A673 (cell line): Measurements from ENCODE around the gene VWA5B1. TPM values are rescaled to one million over a fixed set of nuclear protein-coding genes. Genes with fewer than 3 reads are reported as not detected.

Experiments used
- BruUV-seq: library from RNA; stranded (reverse); fragments of 400-500 nt; replicated peaks from 2 replicates; lab custom pipeline; 2021; lab: Mats Ljungman, UMichigan
- CTCF ChIA-PET: fragments of 300-600 bp; sonication (Branson Sonifier 250); formaldehyde crosslinking; loops from one replicate; lab custom pipeline; 2022; ENCODE audit warnings: antibody characterized with exemption; lab: Charles Lee
- POLR2A ChIA-PET: fragments of 300-600 bp; sonication (Branson Sonifier 250); formaldehyde crosslinking; loops from one replicate; lab custom pipeline; 2022; ENCODE audit warnings: antibody characterized with exemption; ENCODE audit not compliant: low non-redundant PET; lab: Charles Lee
- DNase-seq: peaks from one replicate; pipeline ENCODE4 v3.0.0-alpha.2; 2015; ENCODE audit warnings: low spot score
- H3K27ac ChIP-seq: fragments of 200-600 bp; sonication (generic); 2 replicates; pipeline ENCODE4 v1.5.1; 2016; ENCODE audit warnings: mixed run types, low read depth, mild to moderate bottlenecking, mixed read lengths, antibody characterized with exemption, low read length; ENCODE audit not compliant: poor library complexity, severe bottlenecking
- H3K27me3 ChIP-seq: fragments of 200-600 bp; sonication (generic); replicated peaks from 2 replicates; pipeline ENCODE4 v1.6.1; 2017; ENCODE audit warnings: mixed run types, low read depth, mild to moderate bottlenecking, mixed read lengths, antibody characterized with exemption, low read length; ENCODE audit not compliant: insufficient read depth, poor library complexity
- H3K36me3 ChIP-seq: fragments of 200-600 bp; sonication (generic); 2 replicates; pipeline ENCODE4 v1.6.1; 2016; ENCODE audit warnings: mixed run types, mild to moderate bottlenecking, mixed read lengths, antibody characterized with exemption, low read length; ENCODE audit not compliant: insufficient read depth, poor library complexity, severe bottlenecking
- H3K4me1 ChIP-seq: fragments of 200-600 bp; sonication (generic); 2 replicates; pipeline ENCODE4 v1.6.1; 2017; ENCODE audit warnings: mixed run types, mild to moderate bottlenecking, mixed read lengths, antibody characterized with exemption, low read length; ENCODE audit not compliant: insufficient read depth, poor library complexity, severe bottlenecking
- H3K4me3 ChIP-seq: fragments of 200-600 bp; sonication (generic); 2 replicates; pipeline ENCODE4 v1.5.1; 2016; ENCODE audit warnings: low read depth, mixed run types, mild to moderate bottlenecking, mixed read lengths, low read length; ENCODE audit not compliant: poor library complexity, severe bottlenecking
- H3K9me3 ChIP-seq: fragments of 200-600 bp; sonication (generic); 2 replicates; pipeline ENCODE4 v1.6.1; 2016; ENCODE audit warnings: mixed run types, low read depth, mild to moderate bottlenecking, mixed read lengths, antibody characterized with exemption, low read length; ENCODE audit not compliant: poor library complexity, severe bottlenecking
- EZH2 ChIP-seq: fragments of 200-600 bp; sonication (generic); IDR thresholded peaks from 2 replicates; pipeline ENCODE4 v1.6.1; 2017; ENCODE audit warnings: borderline replicate concordance, low read depth, mild to moderate bottlenecking, mixed read lengths, antibody characterized with exemption, low read length; ENCODE audit not compliant: poor library complexity, severe bottlenecking
- intact Hi-C: fragments of 100-400 bp; cut with micrococcal nuclease; formaldehyde crosslinking; loops from one replicate; pipeline ENCODE4 v1.10.0; 2022; ENCODE audit not compliant: unreplicated experiment
- total RNA-seq: library from RNA; stranded (reverse); gene quantifications from 2 replicates; pipeline ENCODE4 v1.2.3, GENCODE V29; 2021
- TF ChIP-seq, protein P1 (sequence below): fragments of 300-800, 200-600 bp; sonication (generic); conservative IDR thresholded peaks from 2 replicates; pipeline ENCODE4 v1.5.1; 2017; ENCODE audit warnings: low read depth, mild to moderate bottlenecking, antibody characterized with exemption, low read length, moderate library complexity, mixed read lengths

The VWA5B1 gene
- total RNA-seq, 1 experiment from 2014 or later = not detected

DNA sequence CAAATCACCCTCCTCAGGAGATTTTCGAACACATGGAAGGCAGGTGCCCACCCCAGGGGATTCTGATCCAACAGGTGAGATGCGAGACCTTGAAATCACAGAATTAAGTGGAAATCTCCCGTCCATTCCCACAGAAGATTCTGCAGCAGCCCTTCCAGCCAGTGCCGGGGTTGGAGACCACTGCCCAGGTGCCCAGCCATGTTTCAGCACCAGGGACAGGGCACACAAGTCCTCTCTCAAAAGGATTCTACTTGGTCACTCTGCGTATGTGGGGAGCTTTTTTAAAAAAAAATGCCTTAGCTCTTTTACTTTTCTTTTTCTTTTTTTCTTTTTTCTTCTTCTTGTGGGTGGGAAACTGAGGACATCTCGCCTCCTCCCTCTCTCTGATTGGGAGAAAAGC, 80.7 kb downstream of the VWA5B1 start:
- Histone ChIP-seq H3K27me3 (peaks cover 96% of the 10 kb centered on the region), H3K4me1 (peaks cover 3% of the 10 kb centered on the region), H3K9me3 (no peaks in the 10 kb centered on the region), H3K27ac (no peak overlapping the region), H3K4me3 (no peak overlapping the region), H3K36me3 (no peaks in the 10 kb centered on the region)
- no peak for TF ChIP-seq EZH2
- TF ChIP-seq, protein P1, sequence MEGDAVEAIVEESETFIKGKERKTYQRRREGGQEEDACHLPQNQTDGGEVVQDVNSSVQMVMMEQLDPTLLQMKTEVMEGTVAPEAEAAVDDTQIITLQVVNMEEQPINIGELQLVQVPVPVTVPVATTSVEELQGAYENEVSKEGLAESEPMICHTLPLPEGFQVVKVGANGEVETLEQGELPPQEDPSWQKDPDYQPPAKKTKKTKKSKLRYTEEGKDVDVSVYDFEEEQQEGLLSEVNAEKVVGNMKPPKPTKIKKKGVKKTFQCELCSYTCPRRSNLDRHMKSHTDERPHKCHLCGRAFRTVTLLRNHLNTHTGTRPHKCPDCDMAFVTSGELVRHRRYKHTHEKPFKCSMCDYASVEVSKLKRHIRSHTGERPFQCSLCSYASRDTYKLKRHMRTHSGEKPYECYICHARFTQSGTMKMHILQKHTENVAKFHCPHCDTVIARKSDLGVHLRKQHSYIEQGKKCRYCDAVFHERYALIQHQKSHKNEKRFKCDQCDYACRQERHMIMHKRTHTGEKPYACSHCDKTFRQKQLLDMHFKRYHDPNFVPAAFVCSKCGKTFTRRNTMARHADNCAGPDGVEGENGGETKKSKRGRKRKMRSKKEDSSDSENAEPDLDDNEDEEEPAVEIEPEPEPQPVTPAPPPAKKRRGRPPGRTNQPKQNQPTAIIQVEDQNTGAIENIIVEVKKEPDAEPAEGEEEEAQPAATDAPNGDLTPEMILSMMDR = no peak
- ChIA-PET CTCF (no interaction called here), POLR2A (no interaction called here)
- no peak for DNase-seq
- no TSS peak for BruUV-seq
- intact Hi-C loops = no loop called here

DNA sequence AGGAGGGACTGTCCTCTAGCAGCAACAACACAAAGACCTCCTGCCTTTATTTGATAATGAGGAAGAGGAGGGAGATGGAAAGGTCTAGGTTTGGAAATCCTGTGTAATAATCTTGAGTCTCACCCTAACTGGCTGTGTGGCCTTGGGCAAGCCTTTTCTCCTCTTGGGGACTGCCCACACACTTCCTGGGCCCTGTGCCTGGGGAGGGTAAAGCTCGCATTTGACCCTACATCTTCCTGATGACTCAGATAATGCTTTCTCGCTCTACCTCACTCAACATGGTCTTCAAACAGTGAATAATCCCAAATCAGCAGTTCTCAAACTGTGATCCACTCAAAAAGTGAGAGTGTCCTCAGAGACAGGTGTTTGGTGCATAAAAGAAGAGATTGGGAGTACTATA, 81.2 kb downstream of the VWA5B1 start:
- H3K4me1 ChIP-seq = no peaks in the 10 kb centered on the region
- no peak for TF ChIP-seq EZH2
- TF ChIP-seq, protein P1 = no peak
- H3K9me3 ChIP-seq = no peaks in the 10 kb centered on the region
- no peaks in the 10 kb centered on the region for H3K36me3 ChIP-seq
- ChIA-PET POLR2A (no interaction called here), CTCF (no interaction called here)
- no TSS peak for BruUV-seq
- DNase-seq = no peak
- H3K27ac ChIP-seq = no peak overlapping the region
- H3K27me3 ChIP-seq = peaks cover 95% of the 10 kb centered on the region
- H3K4me3 ChIP-seq = no peak overlapping the region
- intact Hi-C loops = no loop called here

DNA sequence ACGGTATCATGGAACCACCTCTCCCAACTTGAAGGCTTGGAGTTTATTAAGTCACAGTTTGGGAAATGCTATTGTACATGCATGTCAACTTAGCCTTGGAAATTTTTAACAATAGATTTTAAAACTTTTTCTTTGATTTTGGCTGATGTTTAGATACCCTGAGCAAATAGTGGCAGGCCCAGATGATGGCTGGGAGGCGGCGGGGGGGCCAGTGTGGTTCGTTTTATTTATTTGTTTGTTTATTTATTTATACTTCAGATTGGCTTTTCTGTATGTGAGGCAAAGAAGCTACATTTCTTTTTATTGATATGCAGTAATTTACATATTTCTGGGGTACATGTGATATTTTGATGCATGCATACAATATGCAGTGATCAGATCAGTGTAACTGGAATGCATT, 82.0 kb downstream of the VWA5B1 start:
- no peaks in the 10 kb centered on the region for H3K9me3 ChIP-seq
- H3K27me3 ChIP-seq = peaks cover 87% of the 10 kb centered on the region
- BruUV-seq = no TSS peak
- no peaks in the 10 kb centered on the region for H3K4me1 ChIP-seq
- DNase-seq = no peak
- no peak overlapping the region for H3K4me3 ChIP-seq
- no peak for TF ChIP-seq EZH2
- TF ChIP-seq, protein P1 = no peak
- intact Hi-C loops = no loop called here
- no peaks in the 10 kb centered on the region for H3K36me3 ChIP-seq
- ChIA-PET POLR2A (no interaction called here), CTCF (no interaction called here)
- H3K27ac ChIP-seq = no peak overlapping the region
